Measurements from ENCODE around the gene PCYT1B.
A peak's percentile ranks its signal among the peaks of the same experiment; 100 is the strongest.

GRCh38 chrX:24676403-24677024 is 29.4 kb upstream of the PCYT1B start:
- TF ChIP-seq CTCF (IDR thresholded peaks at IDR 0.05) (peak; percentile 68), EZH2 (IDR thresholded peaks at IDR 0.05; ENCODE audit: borderline replicate concordance, insufficient read depth, low read depth, low read length, poor library complexity, severe bottlenecking) (no peak)

All from B cell (primary cell).